ENCODE measurements around the gene LPP. TPM values are rescaled to one million over a fixed set of nuclear protein-coding genes. Genes with fewer than 3 reads are reported as not detected.

The LPP gene
- total and polyA plus RNA-seq, 10 of the 15 experiments (the other 5 are each of a cell fraction or from before 2014, with no cell fraction given) = under 0.01 to 0.62 (median 0.03) TPM

DNA sequence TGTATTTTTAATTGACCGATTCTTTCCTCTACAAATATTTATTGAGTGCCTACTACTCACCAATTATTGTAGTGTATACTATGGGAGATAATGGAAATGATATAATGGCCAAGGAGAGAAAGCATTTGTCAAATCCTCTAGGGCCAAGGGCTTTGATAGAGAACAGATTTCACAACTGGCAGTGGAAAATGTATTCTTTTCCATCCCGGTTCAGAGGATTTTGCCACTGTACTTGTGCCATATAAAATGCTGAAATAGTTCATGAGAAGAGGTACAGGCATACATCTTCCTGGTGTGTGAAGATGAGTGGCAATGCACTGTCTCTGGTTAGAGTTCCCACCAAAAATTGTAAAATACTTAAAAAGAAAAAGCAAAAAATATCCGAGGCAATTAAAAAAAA lies 566.3 kb downstream of the LPP start (continued):
- TF ChIP-seq HDAC2 (IDR thresholded peaks at IDR 0.05) (no peak), CBX5 (IDR thresholded peaks at IDR 0.05; ENCODE audit: low read depth) (no peak)

DNA sequence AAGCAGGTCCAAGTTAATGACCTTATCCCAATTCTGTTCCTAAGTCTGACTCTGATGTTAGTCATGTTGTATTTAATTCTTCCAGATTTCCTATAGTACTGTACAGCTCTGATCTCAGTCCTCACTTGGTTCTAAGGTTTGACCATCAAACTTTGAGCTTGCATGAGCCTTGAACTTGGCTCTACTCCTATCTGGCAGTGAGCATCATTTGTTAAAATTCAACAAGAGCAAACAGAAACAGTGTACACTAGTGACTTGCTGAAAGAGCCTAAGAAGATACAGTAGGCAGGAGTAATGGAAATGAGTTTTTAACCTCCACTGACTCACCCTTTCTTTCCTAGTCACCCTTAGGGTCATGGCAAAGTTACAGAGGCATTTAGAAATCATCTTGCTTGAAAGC lies 566.7 kb downstream of the LPP start:
- no peak for FAIRE-seq
- intact Hi-C loops (cut with micrococcal nuclease; ENCODE audit: unreplicated experiment) = no loop called here
- no peak for ATAC-seq
- TF ChIP-seq RCOR1 (conservative IDR thresholded peaks at IDR 0.05; ENCODE audit: low read depth, low read length) (no peak), RELA (IDR thresholded peaks at IDR 0.05; ENCODE audit: borderline replicate concordance, partially characterized antibody) (no peak), SIN3A (IDR thresholded peaks at IDR 0.05; ENCODE audit: low read depth, low read length) (no peak), MYC (IDR thresholded peaks at IDR 0.05; ENCODE audit: insufficient read depth, insufficient read length, insufficient replicate concordance, low read length, severe bottlenecking) (no peak), JUND (IDR thresholded peaks at IDR 0.05; ENCODE audit: low read depth, low read length) (no peak), ZZZ3 (IDR thresholded peaks at IDR 0.05; ENCODE audit: control insufficient read depth, insufficient read length, low read depth) (no peak), GATAD2B (conservative IDR thresholded peaks at IDR 0.05; ENCODE audit: low read depth) (no peak), FOXM1 (IDR thresholded peaks at IDR 0.05; ENCODE audit: low read depth, low read length) (no peak)
- TF ChIP-seq, protein P1, sequence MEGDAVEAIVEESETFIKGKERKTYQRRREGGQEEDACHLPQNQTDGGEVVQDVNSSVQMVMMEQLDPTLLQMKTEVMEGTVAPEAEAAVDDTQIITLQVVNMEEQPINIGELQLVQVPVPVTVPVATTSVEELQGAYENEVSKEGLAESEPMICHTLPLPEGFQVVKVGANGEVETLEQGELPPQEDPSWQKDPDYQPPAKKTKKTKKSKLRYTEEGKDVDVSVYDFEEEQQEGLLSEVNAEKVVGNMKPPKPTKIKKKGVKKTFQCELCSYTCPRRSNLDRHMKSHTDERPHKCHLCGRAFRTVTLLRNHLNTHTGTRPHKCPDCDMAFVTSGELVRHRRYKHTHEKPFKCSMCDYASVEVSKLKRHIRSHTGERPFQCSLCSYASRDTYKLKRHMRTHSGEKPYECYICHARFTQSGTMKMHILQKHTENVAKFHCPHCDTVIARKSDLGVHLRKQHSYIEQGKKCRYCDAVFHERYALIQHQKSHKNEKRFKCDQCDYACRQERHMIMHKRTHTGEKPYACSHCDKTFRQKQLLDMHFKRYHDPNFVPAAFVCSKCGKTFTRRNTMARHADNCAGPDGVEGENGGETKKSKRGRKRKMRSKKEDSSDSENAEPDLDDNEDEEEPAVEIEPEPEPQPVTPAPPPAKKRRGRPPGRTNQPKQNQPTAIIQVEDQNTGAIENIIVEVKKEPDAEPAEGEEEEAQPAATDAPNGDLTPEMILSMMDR (IDR thresholded peaks at IDR 0.05 in 2 of 3, conservative IDR thresholded peaks at IDR 0.05 in 1 of 3; ENCODE audit: control insufficient read depth in 2 of 3, extremely low read depth in 1 of 3, insufficient read depth in 1 of 3, low read depth in 3 of 3, low read length in 3 of 3) = no peak
- TF ChIP-seq, protein P2, sequence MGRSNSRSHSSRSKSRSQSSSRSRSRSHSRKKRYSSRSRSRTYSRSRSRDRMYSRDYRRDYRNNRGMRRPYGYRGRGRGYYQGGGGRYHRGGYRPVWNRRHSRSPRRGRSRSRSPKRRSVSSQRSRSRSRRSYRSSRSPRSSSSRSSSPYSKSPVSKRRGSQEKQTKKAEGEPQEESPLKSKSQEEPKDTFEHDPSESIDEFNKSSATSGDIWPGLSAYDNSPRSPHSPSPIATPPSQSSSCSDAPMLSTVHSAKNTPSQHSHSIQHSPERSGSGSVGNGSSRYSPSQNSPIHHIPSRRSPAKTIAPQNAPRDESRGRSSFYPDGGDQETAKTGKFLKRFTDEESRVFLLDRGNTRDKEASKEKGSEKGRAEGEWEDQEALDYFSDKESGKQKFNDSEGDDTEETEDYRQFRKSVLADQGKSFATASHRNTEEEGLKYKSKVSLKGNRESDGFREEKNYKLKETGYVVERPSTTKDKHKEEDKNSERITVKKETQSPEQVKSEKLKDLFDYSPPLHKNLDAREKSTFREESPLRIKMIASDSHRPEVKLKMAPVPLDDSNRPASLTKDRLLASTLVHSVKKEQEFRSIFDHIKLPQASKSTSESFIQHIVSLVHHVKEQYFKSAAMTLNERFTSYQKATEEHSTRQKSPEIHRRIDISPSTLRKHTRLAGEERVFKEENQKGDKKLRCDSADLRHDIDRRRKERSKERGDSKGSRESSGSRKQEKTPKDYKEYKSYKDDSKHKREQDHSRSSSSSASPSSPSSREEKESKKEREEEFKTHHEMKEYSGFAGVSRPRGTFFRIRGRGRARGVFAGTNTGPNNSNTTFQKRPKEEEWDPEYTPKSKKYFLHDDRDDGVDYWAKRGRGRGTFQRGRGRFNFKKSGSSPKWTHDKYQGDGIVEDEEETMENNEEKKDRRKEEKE (IDR thresholded peaks at IDR 0.05) = no peak
- TF ChIP-seq, protein P3, sequence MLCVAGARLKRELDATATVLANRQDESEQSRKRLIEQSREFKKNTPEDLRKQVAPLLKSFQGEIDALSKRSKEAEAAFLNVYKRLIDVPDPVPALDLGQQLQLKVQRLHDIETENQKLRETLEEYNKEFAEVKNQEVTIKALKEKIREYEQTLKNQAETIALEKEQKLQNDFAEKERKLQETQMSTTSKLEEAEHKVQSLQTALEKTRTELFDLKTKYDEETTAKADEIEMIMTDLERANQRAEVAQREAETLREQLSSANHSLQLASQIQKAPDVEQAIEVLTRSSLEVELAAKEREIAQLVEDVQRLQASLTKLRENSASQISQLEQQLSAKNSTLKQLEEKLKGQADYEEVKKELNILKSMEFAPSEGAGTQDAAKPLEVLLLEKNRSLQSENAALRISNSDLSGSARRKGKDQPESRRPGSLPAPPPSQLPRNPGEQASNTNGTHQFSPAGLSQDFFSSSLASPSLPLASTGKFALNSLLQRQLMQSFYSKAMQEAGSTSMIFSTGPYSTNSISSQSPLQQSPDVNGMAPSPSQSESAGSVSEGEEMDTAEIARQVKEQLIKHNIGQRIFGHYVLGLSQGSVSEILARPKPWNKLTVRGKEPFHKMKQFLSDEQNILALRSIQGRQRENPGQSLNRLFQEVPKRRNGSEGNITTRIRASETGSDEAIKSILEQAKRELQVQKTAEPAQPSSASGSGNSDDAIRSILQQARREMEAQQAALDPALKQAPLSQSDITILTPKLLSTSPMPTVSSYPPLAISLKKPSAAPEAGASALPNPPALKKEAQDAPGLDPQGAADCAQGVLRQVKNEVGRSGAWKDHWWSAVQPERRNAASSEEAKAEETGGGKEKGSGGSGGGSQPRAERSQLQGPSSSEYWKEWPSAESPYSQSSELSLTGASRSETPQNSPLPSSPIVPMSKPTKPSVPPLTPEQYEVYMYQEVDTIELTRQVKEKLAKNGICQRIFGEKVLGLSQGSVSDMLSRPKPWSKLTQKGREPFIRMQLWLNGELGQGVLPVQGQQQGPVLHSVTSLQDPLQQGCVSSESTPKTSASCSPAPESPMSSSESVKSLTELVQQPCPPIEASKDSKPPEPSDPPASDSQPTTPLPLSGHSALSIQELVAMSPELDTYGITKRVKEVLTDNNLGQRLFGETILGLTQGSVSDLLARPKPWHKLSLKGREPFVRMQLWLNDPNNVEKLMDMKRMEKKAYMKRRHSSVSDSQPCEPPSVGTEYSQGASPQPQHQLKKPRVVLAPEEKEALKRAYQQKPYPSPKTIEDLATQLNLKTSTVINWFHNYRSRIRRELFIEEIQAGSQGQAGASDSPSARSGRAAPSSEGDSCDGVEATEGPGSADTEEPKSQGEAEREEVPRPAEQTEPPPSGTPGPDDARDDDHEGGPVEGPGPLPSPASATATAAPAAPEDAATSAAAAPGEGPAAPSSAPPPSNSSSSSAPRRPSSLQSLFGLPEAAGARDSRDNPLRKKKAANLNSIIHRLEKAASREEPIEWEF (IDR thresholded peaks at IDR 0.05; ENCODE audit: insufficient replicate concordance, low read depth, low read length) = no peak

More for the DNA sequence above, 566.7 kb downstream of the LPP start:
- ChIA-PET CTCF (no interaction called here), POLR2A (interaction anchor here (0.6 kb wide), 1 partner anchor 21 kb away, joined by 3 read pairs; no protein-coding TSS in a partner anchor), RAD21 (ENCODE audit: unreplicated experiment) (no interaction called here), SMC1A (ENCODE audit: uncharacterized antibody, unreplicated experiment) (no interaction called here)
- H3K27me3 ChIP-seq (replicated peaks in 1 of 2; ENCODE audit: control insufficient read depth in 2 of 2, insufficient read depth in 2 of 2, low read length in 1 of 2) = 0 out of 4 replicates have a peak, but pooled peaks cover 0 to 3% of the 10 kb centered on the region in 2 experiments
- no TSS peak for BruUV-seq (replicated peaks)
- no peak overlapping the region for H3K4me3 ChIP-seq
- H3K9ac ChIP-seq (ENCODE audit: control insufficient read depth, insufficient read depth, low read length) = no peak overlapping the region
- H3K27ac ChIP-seq (ENCODE audit: control insufficient read depth, insufficient read depth) = no peak overlapping the region
- no peaks in the 10 kb centered on the region for H3K36me3 ChIP-seq (ENCODE audit: control insufficient read depth in 2 of 2, insufficient read depth in 2 of 2, low read length in 1 of 2)
- H3K4me2 ChIP-seq (ENCODE audit: control insufficient read depth, insufficient read depth) = no peak overlapping the region
- no peaks in the 10 kb centered on the region for H3K4me1 ChIP-seq (ENCODE audit: control insufficient read depth, insufficient read depth, low read length)
- no peaks in the 10 kb centered on the region for H3K9me3 ChIP-seq (replicated peaks; ENCODE audit: control insufficient read depth, insufficient read depth, low read length)
- H2AFZ ChIP-seq (ENCODE audit: control insufficient read depth, low read depth, low read length) = no peak overlapping the region
- no peaks in the 10 kb centered on the region for H3K79me2 ChIP-seq (ENCODE audit: control insufficient read depth, insufficient read depth, low read length)
- DNase-seq (ENCODE audit: low read depth, low spot score) = no peak
- in situ Hi-C loops (cut with MboI) = no loop called here
- H4K20me1 ChIP-seq (ENCODE audit: control insufficient read depth, insufficient read depth) = no peaks in the 10 kb centered on the region

Data from GM12878 (cell line).